ENCODE data around the gene EPN1. TPM values are rescaled to one million over a fixed set of nuclear protein-coding genes. Genes with fewer than 3 reads are reported as not detected.

EPN1 gene
- polyA plus RNA-seq, 1 donor (not counting 4 experiments of a cell fraction or from before 2014, with no cell fraction given) = 23.3 TPM

- Histone ChIP-seq H3K27me3 (ENCODE audit: control insufficient read depth, extremely low read depth, insufficient read depth, low read length) (no peaks in the 10 kb centered on the region), H2AFZ (ENCODE audit: control insufficient read depth, low read length) (no peak overlapping the region), H3K9me1 (ENCODE audit: control insufficient read depth, extremely low read depth, insufficient read depth, low read length) (no peaks in the 10 kb centered on the region), H3K9me3 (ENCODE audit: control insufficient read depth, low read depth, low read length) (no peaks in the 10 kb centered on the region), H3K4me3 (ENCODE audit: control insufficient read depth in 2 of 3, extremely low read depth in 1 of 3, insufficient read depth in 2 of 3, low read depth in 1 of 3, low read length in 3 of 3) (no peak overlapping the region), H3K27ac (ENCODE audit: control insufficient read depth, insufficient read depth, low read length) (peak overlapping the region; percentile 85), H3K36me3 (ENCODE audit: control insufficient read depth in 2 of 2, extremely low read depth in 1 of 2, insufficient read depth in 2 of 2, low read length in 2 of 2) (peaks cover 32 to 38% of the 10 kb centered on the region in 2 experiments), H4K20me1 (ENCODE audit: control insufficient read depth, extremely low read depth, insufficient read depth, low read length) (peaks cover 6% of the 10 kb centered on the region), H3K4me1 (ENCODE audit: control insufficient read depth, extremely low read depth, insufficient read depth, low read length) (peaks cover 31% of the 10 kb centered on the region), H3K9ac (ENCODE audit: control insufficient read depth, extremely low read depth, insufficient read depth, low read length) (no peak overlapping the region), H3K4me2 (ENCODE audit: control insufficient read depth, extremely low read depth, insufficient read depth, low read depth, low read length) (no peak overlapping the region), H3K79me2 (ENCODE audit: control insufficient read depth, insufficient read depth, low read length) (peaks cover 80% of the 10 kb centered on the region)
- dilution Hi-C loops (cut with MboI; ENCODE audit: extremely low pct_ligation_motif_present, low sequenced_read_pairs) = no loop called here
- TF ChIP-seq CTCF (optimal IDR thresholded peaks at IDR 0.05 in 1 of 3, IDR thresholded peaks at IDR 0.05 in 1 of 3, conservative IDR thresholded peaks at IDR 0.05 in 1 of 3; ENCODE audit: extremely low read depth in 1 of 3, insufficient read depth in 2 of 3, low read length in 3 of 3) (no peak), EZH2 (IDR thresholded peaks at IDR 0.05; ENCODE audit: low read length) (no peak)
- no peak for FAIRE-seq
- no peak for DNase-seq (ENCODE audit: low read depth, low spot score)
Observed at GRCh38 chr19:55678121-55678671, 3.2 kb downstream of the EPN1 start.

GRCh38 chr19:55679343-55680257, 4.6 kb downstream of the EPN1 start:
- Histone ChIP-seq H3K36me3 (ENCODE audit: control insufficient read depth in 2 of 2, extremely low read depth in 1 of 2, insufficient read depth in 2 of 2, low read length in 2 of 2) (peaks cover 32 to 48% of the 10 kb centered on the region in 2 experiments), H4K20me1 (ENCODE audit: control insufficient read depth, extremely low read depth, insufficient read depth, low read length) (peaks cover 10% of the 10 kb centered on the region)
- no peak for DNase-seq (ENCODE audit: low read depth, low spot score)

More at GRCh38 chr19:55679343-55680257, 4.6 kb downstream of the EPN1 start:
- no peak for TF ChIP-seq CTCF (optimal IDR thresholded peaks at IDR 0.05 in 1 of 3, IDR thresholded peaks at IDR 0.05 in 1 of 3, conservative IDR thresholded peaks at IDR 0.05 in 1 of 3; ENCODE audit: extremely low read depth in 1 of 3, insufficient read depth in 2 of 3, low read length in 3 of 3)
- no peak for TF ChIP-seq EZH2 (IDR thresholded peaks at IDR 0.05; ENCODE audit: low read length)
- no peaks in the 10 kb centered on the region for H3K9me1 ChIP-seq (ENCODE audit: control insufficient read depth, extremely low read depth, insufficient read depth, low read length)
- H3K4me3 ChIP-seq (ENCODE audit: control insufficient read depth in 2 of 3, extremely low read depth in 1 of 3, insufficient read depth in 2 of 3, low read depth in 1 of 3, low read length in 3 of 3) = no peak overlapping the region
- no peak overlapping the region for H2AFZ ChIP-seq (ENCODE audit: control insufficient read depth, low read length)
- dilution Hi-C loops (cut with MboI; ENCODE audit: extremely low pct_ligation_motif_present, low sequenced_read_pairs) = no loop called here
- no peaks in the 10 kb centered on the region for H3K27me3 ChIP-seq (ENCODE audit: control insufficient read depth, extremely low read depth, insufficient read depth, low read length)
- H3K79me2 ChIP-seq (ENCODE audit: control insufficient read depth, insufficient read depth, low read length) = peaks cover 85% of the 10 kb centered on the region
- FAIRE-seq = no peak
- peaks cover 31% of the 10 kb centered on the region for H3K4me1 ChIP-seq (ENCODE audit: control insufficient read depth, extremely low read depth, insufficient read depth, low read length)
- peak overlapping the region; percentile 12 for H3K4me2 ChIP-seq (ENCODE audit: control insufficient read depth, extremely low read depth, insufficient read depth, low read depth, low read length)
- no peaks in the 10 kb centered on the region for H3K9me3 ChIP-seq (ENCODE audit: control insufficient read depth, low read depth, low read length)
- peak overlapping the region; percentile 10 for H3K27ac ChIP-seq (ENCODE audit: control insufficient read depth, insufficient read depth, low read length)
- H3K9ac ChIP-seq (ENCODE audit: control insufficient read depth, extremely low read depth, insufficient read depth, low read length) = no peak overlapping the region
